Liver (tissue), 9 donors: ENCODE results near the gene UIMC1. TPM values are rescaled to one million over a fixed set of nuclear protein-coding genes. Genes with fewer than 3 reads are reported as not detected.

ENCODE experiments used
- DNase-seq: peaks from one replicate; pipeline ENCODE4 v3.0.0-alpha.2; 2017; ENCODE audit warnings: low spot score
- H3K27ac ChIP-seq, 2 donors: one replicate each; pipeline ENCODE4 v1.7.0; 2013; ENCODE audit warnings: inconsistent platforms in 2 of 2, low read length in 2 of 2, control low read depth in 1 of 2, low read depth in 1 of 2, mild to moderate bottlenecking in 1 of 2
- H3K27me3 ChIP-seq, 4 donors: one replicate each; pipeline versions ENCODE4 v1.6.1 to v1.7.0; 2013; ENCODE audit warnings: low read length in 3 of 4, inconsistent platforms in 1 of 4, mild to moderate bottlenecking in 1 of 4, moderate library complexity in 1 of 4; ENCODE audit not compliant: control insufficient read depth in 4 of 4, insufficient read depth in 4 of 4
- H3K36me3 ChIP-seq, 4 donors: one replicate each; pipeline versions ENCODE4 v1.6.1 to v1.7.0; 2013; ENCODE audit warnings: low read length in 3 of 4, mild to moderate bottlenecking in 3 of 4, low read depth in 1 of 4, moderate library complexity in 1 of 4; ENCODE audit not compliant: control insufficient read depth in 4 of 4, insufficient read depth in 3 of 4
- H3K4me1 ChIP-seq, 4 donors: one replicate each; pipeline versions ENCODE4 v1.6.1 to v1.7.0; 2013; ENCODE audit warnings: low read length in 3 of 4, mild to moderate bottlenecking in 3 of 4, moderate library complexity in 1 of 4; ENCODE audit not compliant: control insufficient read depth in 4 of 4, insufficient read depth in 4 of 4
- H3K4me3 ChIP-seq, 3 donors: one replicate each; pipeline versions ENCODE4 v1.6.1 to v1.7.0; 2013; ENCODE audit warnings: low read length in 3 of 3, control low read depth in 1 of 3, low read depth in 1 of 3, mild to moderate bottlenecking in 1 of 3
- H3K9ac ChIP-seq, 2 donors: one replicate each; pipeline ENCODE4 v1.7.0; 2013; ENCODE audit warnings: low read length in 2 of 2, mild to moderate bottlenecking in 2 of 2, moderate library complexity in 2 of 2, control low read depth in 1 of 2, low read depth in 1 of 2
- H3K9me3 ChIP-seq, 4 donors: one replicate each; pipeline versions ENCODE4 v1.6.1 to v1.7.0; 2013; ENCODE audit warnings: low read length in 3 of 4; ENCODE audit not compliant: control insufficient read depth in 4 of 4
- ATF3 ChIP-seq: IDR thresholded peaks from 2 replicates; pipeline ENCODE4 v1.6.1; 2016; ENCODE audit warnings: antibody characterized with exemption
- CTCF ChIP-seq: fragments of 150-350 bp; IDR thresholded peaks from 2 replicates; pipeline ENCODE4 v1.5.1; 2017; ENCODE audit warnings: improper control_type of control experiment, low read depth, low read length; ENCODE audit not compliant: missing input control
- EGR1 ChIP-seq, 2 donors: IDR thresholded peaks; 2 replicates each; pipeline ENCODE4 v1.6.1; 2016 to 2018; ENCODE audit warnings: antibody characterized with exemption in 2 of 2, low read depth in 2 of 2
- FOXA1 ChIP-seq: IDR thresholded peaks from 2 replicates; pipeline ENCODE4 v1.6.1; 2016; ENCODE audit warnings: antibody characterized with exemption
- FOXA2 ChIP-seq: IDR thresholded peaks from 2 replicates; pipeline ENCODE4 v1.6.1; 2016; ENCODE audit warnings: antibody characterized with exemption
- GABPA ChIP-seq, 2 donors: IDR thresholded peaks in 1 of 2; conservative IDR thresholded peaks in 1 of 2; 2 replicates each; pipeline ENCODE4 v1.6.1; 2016; ENCODE audit warnings: antibody characterized with exemption in 2 of 2, mild to moderate bottlenecking in 1 of 2, moderate library complexity in 1 of 2
- HNF4A ChIP-seq, 2 donors: conservative IDR thresholded peaks; 2 replicates each; pipeline ENCODE4 v1.6.1; 2016; ENCODE audit warnings: antibody characterized with exemption in 2 of 2, mild to moderate bottlenecking in 2 of 2
- HNF4G ChIP-seq: IDR thresholded peaks from 2 replicates; pipeline ENCODE4 v1.6.1; 2016; ENCODE audit warnings: antibody characterized with exemption
- JUND ChIP-seq, 2 donors: IDR thresholded peaks; 2 replicates each; pipeline ENCODE4 v1.6.1; 2016; ENCODE audit warnings: antibody characterized with exemption in 2 of 2
- MAX ChIP-seq: IDR thresholded peaks from 2 replicates; pipeline ENCODE4 v1.6.1; 2016; ENCODE audit warnings: antibody characterized with exemption
- NR2F2 ChIP-seq: IDR thresholded peaks from 2 replicates; pipeline ENCODE4 v1.6.1; 2016; ENCODE audit warnings: antibody characterized with exemption
- RAD21 ChIP-seq, 2 donors: IDR thresholded peaks; 2 replicates each; pipeline ENCODE4 v1.6.1; 2016; ENCODE audit warnings: antibody characterized with exemption in 2 of 2, mild to moderate bottlenecking in 2 of 2
- REST ChIP-seq: IDR thresholded peaks from 2 replicates; pipeline ENCODE4 v1.6.1; 2016; ENCODE audit warnings: antibody characterized with exemption, mild to moderate bottlenecking
- RXRA ChIP-seq, 2 donors: IDR thresholded peaks; 2 replicates each; pipeline ENCODE4 v1.6.1; 2017 to 2018; ENCODE audit warnings: antibody characterized with exemption in 2 of 2, mild to moderate bottlenecking in 1 of 2
- SP1 ChIP-seq: IDR thresholded peaks from 2 replicates; pipeline ENCODE4 v1.6.1; 2018; ENCODE audit warnings: antibody characterized with exemption, mild to moderate bottlenecking
- TAF1 ChIP-seq: conservative IDR thresholded peaks from 2 replicates; pipeline ENCODE4 v1.6.1; 2016; ENCODE audit warnings: antibody characterized with exemption, mild to moderate bottlenecking
- YY1 ChIP-seq: IDR thresholded peaks from 2 replicates; pipeline ENCODE4 v1.6.1; 2016; ENCODE audit warnings: antibody characterized with exemption, mild to moderate bottlenecking
- ZBTB33 ChIP-seq: IDR thresholded peaks from 2 replicates; pipeline ENCODE4 v1.6.1; 2016; ENCODE audit warnings: antibody characterized with exemption
- WGBS: extraction: QIAGEN DNeasy Blood & Tissue Kit; methylation state at CpG from one replicate; pipeline ENCODE4 v1.1.7; 2013; 5-methylcytosine and 5-hydroxymethylcytosine counted together
- polyA plus RNA-seq, 2 donors: library from polyadenylated mRNA; stranded (reverse) in 1 of 2; unstranded in 1 of 2; fragments of 200-250 nt in 1 of 2; fragments of >200 nt in 1 of 2; fragmentation: Nextera tagmentation in 1 of 2; extraction: Ambion mirVana in 1 of 2; gene quantifications; one replicate each; pipeline versions ENCODE4 v1.2.1 to v1.2.3, GENCODE V29; 2013 to 2015
- total RNA-seq, 2 donors: library from RNA; depleted of rRNA; stranded (reverse); fragments of >200 nt; gene quantifications; one replicate each; pipeline ENCODE4 v1.2.3, GENCODE V29; 2014
- donor health status: healthy.
- donor health status: healthy.
- donor health status: healthy.
- donor health status: healthy.
- donor health status: healthy.

UIMC1 gene
- total and polyA plus RNA-seq, 4 donors = 5.9 to 26.0 (median 11.7) TPM

- Histone ChIP-seq H3K27ac (no peak overlapping the region), H3K4me3 (no peak overlapping the region), H3K27me3 (peaks cover 0 to 9% (median 0%) of the 10 kb centered on the region in 4 donors), H3K36me3 (no peaks in the 10 kb centered on the region), H3K9me3 (no peaks in the 10 kb centered on the region), H3K9ac (no peak overlapping the region), H3K4me1 (no peaks in the 10 kb centered on the region)
- 63% methylated on average over 10 of the region's 10 CpGs for whole genome bisulfite sequencing
- TF ChIP-seq FOXA1 (no peak), TAF1 (no peak), EGR1 (IDR thresholded peaks at IDR 0.05; ENCODE audit: low read depth in 2 of 2) (no peak), ATF3 (no peak), HNF4G (no peak), MAX (no peak), SP1 (no peak), YY1 (no peak), NR2F2 (no peak), HNF4A (conservative IDR thresholded peaks at IDR 0.05) (no peak), FOXA2 (no peak), REST (no peak), ZBTB33 (no peak), GABPA (IDR thresholded peaks at IDR 0.05 in 1 of 2, conservative IDR thresholded peaks at IDR 0.05 in 1 of 2) (no peak), JUND (IDR thresholded peaks at IDR 0.05) (no peak), RXRA (IDR thresholded peaks at IDR 0.05) (no peak), CTCF (no peak), RAD21 (IDR thresholded peaks at IDR 0.05) (no peak)
- no peak for DNase-seq
These were observed 146.7 kb downstream of the UIMC1 start for GRCh38 chr5:176859916-176860315.
